Erythroblast (primary cell): ENCODE measurements around the gene TPCN2.

ENCODE experiments used
- GATA1 ChIP-seq: IDR thresholded peaks from 2 replicates; pipeline ENCODE4 v1.6.1; 2011; ENCODE audit warnings: low read depth, mild to moderate bottlenecking, control low read depth, low read length, moderate library complexity
- POLR2A ChIP-seq: IDR thresholded peaks from 2 replicates; pipeline ENCODE4 v1.6.1; 2011; ENCODE audit warnings: mild to moderate bottlenecking, low read length

GRCh38 chr11:69059985-69060384 is 11.3 kb downstream of the TPCN2 start:
- TF ChIP-seq POLR2A (no peak), GATA1 (no peak)
